Measurements from ENCODE around the gene MAPK10.

The MAPK10 gene

GRCh38 chr4:85952972-85953650 lies 406.7 kb downstream of the MAPK10 start:
- no peak overlapping the region for H3K4me3 ChIP-seq (ENCODE audit: low read depth, low read length)
- DNase-seq (ENCODE audit: low read depth, low spot score): no peak
- ChIA-PET CTCF (no interaction called here), POLR2A (no interaction called here)
- TF ChIP-seq, protein P1, sequence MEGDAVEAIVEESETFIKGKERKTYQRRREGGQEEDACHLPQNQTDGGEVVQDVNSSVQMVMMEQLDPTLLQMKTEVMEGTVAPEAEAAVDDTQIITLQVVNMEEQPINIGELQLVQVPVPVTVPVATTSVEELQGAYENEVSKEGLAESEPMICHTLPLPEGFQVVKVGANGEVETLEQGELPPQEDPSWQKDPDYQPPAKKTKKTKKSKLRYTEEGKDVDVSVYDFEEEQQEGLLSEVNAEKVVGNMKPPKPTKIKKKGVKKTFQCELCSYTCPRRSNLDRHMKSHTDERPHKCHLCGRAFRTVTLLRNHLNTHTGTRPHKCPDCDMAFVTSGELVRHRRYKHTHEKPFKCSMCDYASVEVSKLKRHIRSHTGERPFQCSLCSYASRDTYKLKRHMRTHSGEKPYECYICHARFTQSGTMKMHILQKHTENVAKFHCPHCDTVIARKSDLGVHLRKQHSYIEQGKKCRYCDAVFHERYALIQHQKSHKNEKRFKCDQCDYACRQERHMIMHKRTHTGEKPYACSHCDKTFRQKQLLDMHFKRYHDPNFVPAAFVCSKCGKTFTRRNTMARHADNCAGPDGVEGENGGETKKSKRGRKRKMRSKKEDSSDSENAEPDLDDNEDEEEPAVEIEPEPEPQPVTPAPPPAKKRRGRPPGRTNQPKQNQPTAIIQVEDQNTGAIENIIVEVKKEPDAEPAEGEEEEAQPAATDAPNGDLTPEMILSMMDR (IDR thresholded peaks at IDR 0.05; ENCODE audit: insufficient read depth, low read length, missing control alignments): no peak

DNA sequence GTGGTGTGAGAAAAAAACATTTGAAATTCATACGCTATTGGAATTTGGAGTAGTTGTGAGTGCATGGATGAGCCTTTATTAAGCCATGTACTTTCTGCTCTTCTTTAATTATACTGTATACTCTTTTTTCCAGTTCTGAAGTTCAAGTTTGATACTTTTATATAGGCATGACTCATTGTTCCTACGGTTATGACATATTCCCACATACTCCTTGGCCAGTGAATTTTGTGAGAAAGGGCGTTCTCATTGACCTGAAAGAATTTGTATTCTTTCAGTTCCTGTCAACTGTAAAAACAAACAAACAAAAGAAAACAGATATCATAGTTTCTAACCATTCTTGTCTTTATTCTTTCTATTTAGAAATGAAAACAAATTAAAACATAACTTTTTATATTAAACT lies 407.3 kb downstream of the MAPK10 start:
- POLR2A ChIA-PET: no interaction called here

GRCh38 chr4:85951099-85951498 lies 408.8 kb downstream of the MAPK10 start:
- TF ChIP-seq, protein P1 (IDR thresholded peaks at IDR 0.05; ENCODE audit: insufficient read depth, low read length, missing control alignments): no peak
- DNase-seq (ENCODE audit: low read depth, low spot score): no peak
- POLR2A ChIA-PET: no interaction called here
- no peak overlapping the region for H3K4me3 ChIP-seq (ENCODE audit: low read depth, low read length)
- CTCF ChIA-PET: no interaction called here

More for the DNA sequence above, 407.3 kb downstream of the MAPK10 start:
- TF ChIP-seq, protein P1 (IDR thresholded peaks at IDR 0.05; ENCODE audit: insufficient read depth, low read length, missing control alignments): no peak
- CTCF ChIA-PET: no interaction called here
- H3K4me3 ChIP-seq (ENCODE audit: low read depth, low read length): no peak overlapping the region
- DNase-seq (ENCODE audit: low read depth, low spot score): no peak

DNA sequence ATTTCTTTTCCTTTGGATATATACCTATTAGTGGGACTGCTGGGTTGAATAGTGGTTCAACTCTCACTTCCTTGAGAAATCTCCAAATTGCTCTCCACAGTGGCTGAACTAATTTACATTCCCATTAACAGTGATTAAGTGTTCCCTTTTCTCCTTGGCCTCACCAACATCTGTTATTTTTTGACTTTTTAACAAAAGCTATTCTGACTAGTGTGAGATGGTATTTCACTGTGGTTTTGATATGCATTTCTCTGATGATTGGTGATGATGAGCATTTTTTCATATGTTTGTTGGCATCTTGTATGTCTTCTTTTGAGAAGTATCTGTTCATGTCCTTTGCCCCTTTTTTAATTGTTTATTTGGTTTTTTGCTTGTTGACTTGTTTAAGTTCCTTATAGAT lies 413.0 kb downstream of the MAPK10 start:
- ChIA-PET CTCF (no interaction called here), POLR2A (no interaction called here)
- H3K4me3 ChIP-seq (ENCODE audit: low read depth, low read length): no peak overlapping the region
- DNase-seq (ENCODE audit: low read depth, low spot score): no peak
- TF ChIP-seq, protein P1 (IDR thresholded peaks at IDR 0.05; ENCODE audit: insufficient read depth, low read length, missing control alignments): no peak

DNA sequence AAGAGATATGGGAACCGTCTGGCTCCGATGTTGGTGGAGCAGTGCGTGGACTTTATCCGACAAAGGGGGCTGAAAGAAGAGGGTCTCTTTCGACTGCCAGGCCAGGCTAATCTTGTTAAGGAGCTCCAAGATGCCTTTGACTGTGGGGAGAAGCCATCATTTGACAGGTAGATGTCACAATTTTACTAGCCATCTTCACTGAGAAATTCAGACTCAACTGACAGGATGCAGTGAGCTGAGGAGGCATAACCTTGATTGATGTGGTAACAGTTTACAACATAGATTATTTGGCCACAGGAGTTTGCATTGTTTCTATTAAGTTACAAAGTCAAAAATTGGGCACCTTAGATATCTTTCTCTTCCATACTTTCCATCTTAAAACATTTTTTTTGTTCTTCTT lies 417.7 kb downstream of the MAPK10 start:
- CTCF ChIA-PET: no interaction called here
- no peak for DNase-seq (ENCODE audit: low read depth, low spot score)
- no peak overlapping the region for H3K4me3 ChIP-seq (ENCODE audit: low read depth, low read length)
- POLR2A ChIA-PET: no interaction called here
- TF ChIP-seq, protein P1 (IDR thresholded peaks at IDR 0.05; ENCODE audit: insufficient read depth, low read length, missing control alignments): no peak

GRCh38 chr4:85940151-85940550 lies 419.7 kb downstream of the MAPK10 start:
- ChIA-PET CTCF (interaction anchor here (1.1 kb wide), 1 partner anchor 14 kb away, joined by 3 read pairs; no protein-coding TSS in a partner anchor), POLR2A (no interaction called here)
- TF ChIP-seq, protein P1 (IDR thresholded peaks at IDR 0.05; ENCODE audit: insufficient read depth, low read length, missing control alignments): no peak
- H3K4me3 ChIP-seq (ENCODE audit: low read depth, low read length): no peak overlapping the region
- DNase-seq (ENCODE audit: low read depth, low spot score): no peak

Data from AG04449 (cell line).